M059J (cell line): ENCODE data around the gene IFNA2. TPM values are rescaled to one million over a fixed set of nuclear protein-coding genes. Genes with fewer than 3 reads are reported as not detected.
"Not testable (repeated sequence)": the region's sequence is repeated elsewhere in the genome, so short reads cannot be mapped to it uniquely, and the experiment has no call there.

Experiments
- DNase-seq: peaks from one replicate; pipeline ENCODE4 v3.0.0-alpha.2; 2012; ENCODE audit warnings: low read depth
- total RNA-seq: library from RNA; depleted of rRNA; stranded (reverse); fragments of >200 nt; shearing (Covaris generic); gene quantifications from 2 replicates; pipeline ENCODE4 v1.2.3, GENCODE V29; 2014; rRNA removed

IFNA2 gene
- total RNA-seq, result not detected in 2 replicates

DNA sequence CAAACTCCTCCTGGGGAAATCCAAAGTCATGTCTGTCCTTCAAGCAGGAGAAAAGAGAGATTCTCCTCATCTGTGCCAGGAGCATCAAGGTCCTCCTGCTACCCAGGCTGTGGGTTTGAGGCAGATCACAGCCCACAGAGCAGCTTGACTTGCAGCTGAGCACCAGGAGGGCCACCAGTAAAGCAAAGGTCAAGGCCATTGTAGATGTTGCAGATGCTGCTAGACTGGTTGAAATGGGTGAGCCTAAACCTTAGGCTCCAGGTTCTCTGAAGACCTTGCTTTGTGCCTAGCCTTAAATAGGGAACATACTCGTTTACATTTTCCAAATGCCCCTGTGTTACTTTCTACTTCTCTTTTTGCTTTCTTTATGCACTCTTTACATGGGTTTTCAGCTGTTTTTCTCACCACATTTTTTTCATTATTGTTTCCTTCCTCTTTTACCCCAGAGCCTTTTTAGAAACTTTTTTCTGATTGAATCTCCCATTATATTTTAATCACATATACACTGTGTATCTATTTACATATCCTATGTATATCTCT is at the start of gene IFNA2:
Gene IFNA2 (minus strand): TSS at position 268 of the 540 bp plus-strand sequence. CDS start 69 bp downstream, at position 199.
- DNase-seq, result no peak

DNA sequence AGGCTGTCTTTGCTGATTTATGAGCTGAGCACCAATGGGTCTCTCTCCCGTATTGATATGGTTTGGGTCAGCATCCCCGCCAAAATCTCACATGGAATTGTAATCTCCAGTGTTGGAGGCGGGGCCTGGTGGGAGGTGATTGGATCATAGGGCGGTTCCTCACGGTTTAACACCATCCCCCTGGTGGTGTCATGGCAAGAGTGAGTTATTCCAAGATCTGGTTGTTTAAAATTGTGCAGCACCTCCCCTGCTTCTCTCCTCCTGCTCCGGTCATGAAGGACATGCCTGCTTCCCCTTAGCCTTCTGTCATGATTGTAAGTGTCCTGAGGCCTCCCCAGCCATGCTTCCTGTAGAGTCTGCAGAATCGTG is 49.8 kb upstream of the IFNA2 start:
- DNase-seq, result not testable (repeated sequence)

DNA sequence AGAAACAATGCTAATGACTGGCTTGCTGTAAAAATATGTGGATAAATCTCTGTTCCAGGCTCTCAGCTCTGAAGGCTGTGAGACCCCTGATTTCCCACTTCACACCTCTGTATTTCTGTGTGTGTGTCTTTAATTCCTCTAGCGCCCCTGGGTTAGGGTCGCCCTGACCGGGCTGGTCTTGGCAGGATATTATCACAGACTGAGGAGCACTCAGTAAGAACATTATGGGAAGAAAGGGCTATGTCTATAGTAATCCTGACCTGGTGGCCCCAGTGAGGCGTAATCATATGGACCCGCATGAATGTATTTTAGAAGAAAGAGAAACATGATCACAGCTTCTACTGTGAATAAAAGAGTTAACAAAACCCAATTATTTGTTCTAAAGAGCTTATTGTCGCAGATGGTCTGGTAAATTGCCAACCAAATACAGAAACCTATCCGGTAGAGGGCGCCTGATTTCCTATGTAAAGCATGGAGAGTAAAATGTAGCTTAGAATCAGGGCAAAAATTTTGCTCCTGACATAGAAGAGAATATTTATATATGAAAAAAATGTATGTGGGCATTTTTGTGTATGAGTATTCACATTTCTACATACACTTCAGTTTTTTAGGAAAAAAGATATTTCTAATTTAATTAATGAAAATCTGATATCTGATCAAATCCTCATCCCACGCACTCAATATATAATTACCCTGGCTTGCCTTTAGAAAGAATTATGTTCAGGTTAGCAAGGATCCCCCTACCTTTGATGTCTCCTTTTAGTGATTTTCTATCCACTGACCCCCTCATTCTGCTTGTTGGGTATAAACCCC is 49.2 kb upstream of the IFNA2 start:
- peak; percentile 67 for DNase-seq

DNA sequence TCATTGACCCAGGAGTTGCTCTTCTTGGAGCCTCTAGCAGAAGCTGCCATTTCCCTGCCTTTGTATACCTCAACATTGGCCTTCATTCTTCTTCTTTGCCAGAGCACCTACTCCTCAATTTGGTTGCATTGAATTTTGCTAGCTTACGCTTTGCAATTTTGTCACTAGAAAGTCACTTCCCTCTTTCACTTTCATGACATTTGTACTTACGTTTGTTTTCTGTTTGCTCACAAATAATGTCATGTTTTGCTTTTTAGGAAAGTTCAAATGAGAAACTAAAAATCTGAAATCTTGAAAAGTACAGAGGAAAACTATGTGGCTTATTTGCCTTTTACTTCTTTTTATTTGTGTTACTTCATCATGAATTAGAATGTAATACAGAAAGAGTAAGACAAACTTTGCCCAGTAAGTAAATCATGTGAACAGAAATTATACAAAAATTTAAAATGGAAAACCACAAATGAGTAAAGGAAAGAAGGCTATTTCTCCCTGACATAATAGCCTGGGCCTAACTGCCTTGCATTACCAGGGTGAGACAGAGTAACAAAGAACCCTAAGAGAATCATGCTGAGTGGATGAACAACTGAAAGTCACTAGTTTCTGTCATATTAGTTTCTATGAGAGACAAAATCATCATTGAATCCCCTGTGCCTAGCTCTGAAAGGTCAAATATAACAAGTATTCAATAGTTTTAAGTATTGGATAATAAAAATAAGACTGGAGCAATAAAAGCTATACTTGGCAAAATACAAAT is 47.7 kb upstream of the IFNA2 start:
- no peak for DNase-seq

DNA sequence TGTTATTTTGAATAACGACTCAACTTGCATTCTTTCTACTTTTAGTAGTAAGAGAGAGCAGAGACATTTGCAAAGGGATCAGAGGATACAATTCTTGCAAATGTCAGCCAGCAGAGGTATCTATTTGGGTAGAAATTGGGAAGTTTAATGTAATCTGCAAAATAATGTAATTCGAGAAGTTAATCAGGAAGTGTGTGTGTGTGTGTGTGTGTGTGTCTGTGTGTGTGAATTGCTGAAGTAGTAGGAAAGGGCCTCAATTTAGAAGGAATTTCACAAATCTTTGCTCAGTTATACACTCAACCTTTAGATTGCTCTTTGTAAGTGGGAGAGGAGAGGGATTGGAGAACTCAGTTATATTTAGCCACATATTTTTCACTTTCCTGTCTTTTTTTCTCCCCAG is 44.0 kb upstream of the IFNA2 start:
- DNase-seq, result no peak

DNA sequence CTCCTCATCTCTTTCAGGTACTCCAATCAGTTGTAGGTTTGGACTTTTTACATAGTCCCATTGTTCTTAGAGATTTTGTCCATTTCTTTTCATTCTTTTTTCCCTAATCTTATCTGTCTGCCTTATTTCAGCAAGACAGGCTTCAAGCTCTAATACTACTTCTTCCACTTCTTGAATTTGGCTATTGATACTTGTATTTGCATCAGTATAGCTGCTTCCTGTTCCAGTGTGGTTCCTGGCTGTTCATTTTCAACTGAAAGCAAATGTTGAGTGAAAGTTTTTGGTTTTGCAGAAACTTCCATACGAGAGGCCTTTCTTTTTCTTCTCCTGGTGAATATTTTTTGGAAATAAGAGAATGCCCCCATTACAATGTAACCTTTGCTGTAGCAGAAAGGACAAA is 43.0 kb upstream of the IFNA2 start:
- DNase-seq, result no peak

DNA sequence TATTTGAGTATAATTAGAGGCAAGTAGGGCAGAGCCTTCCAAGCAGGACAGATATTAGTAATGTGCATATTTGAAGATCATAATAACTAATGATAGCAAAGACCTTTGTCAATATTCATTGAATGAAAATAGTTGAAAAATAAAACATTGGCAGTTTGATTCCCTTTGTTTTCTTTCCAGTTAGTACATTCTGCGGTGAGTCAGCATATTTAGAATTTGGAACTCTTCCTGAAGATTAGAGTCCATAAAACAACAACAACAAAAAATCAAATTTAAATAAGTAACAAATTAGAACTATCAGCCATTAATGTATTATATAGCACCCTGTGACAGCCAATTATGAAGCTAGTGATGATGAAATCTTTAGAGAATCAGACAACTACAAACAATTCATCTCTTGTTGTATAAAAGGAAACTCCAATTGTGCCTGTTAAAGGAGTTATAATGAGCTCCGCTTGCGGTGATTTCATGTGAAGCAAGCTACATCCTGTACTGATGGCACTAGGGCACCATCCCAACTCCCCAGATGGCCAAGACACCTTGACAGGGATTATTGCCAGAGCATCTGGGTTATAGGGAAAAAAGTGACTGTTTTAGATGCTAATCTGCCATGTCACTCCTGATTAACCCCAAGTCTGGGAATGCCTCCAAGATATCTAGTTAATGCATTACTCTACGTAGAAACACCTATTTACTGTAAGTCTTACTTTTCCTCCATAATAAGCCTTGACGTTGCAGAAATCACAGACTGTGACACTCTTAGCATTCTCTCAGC is 30.5 kb upstream of the IFNA2 start:
- DNase-seq, result peak; percentile 90

DNA sequence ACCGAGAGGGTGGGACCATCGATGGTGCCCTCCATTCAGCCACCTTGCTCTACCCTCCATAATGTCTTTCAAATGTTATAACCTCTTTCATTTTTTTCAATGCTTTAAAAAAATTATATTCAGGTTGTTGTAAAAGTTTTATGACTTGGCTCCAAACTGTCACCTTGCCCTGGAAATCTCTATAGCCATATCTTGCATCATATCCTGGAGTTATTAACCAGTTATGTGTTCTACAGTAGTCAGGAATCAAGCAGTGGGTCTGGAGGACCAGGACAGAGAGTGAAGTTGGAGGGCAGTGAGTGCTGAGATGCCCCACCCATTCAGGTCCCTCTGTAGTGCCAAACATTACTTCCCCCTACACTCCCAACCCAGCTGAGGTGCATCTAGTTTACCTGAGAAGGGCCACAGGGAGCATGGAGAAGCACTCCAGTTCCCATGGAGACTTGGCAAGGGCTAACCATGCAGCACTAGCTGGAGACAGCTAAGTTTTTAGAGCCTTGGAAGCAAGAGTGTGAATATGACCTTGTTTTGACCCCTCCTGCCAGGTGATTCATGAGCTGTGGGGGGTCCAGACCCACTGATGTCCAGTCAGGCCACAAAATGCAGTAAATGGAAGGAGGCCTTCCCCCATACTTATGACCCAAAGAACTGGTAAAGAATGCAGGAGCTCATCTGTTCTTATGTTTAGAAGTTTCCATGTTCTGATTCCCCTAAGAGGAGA is 29.2 kb upstream of the IFNA2 start:
- DNase-seq, result peak; percentile 34

DNA sequence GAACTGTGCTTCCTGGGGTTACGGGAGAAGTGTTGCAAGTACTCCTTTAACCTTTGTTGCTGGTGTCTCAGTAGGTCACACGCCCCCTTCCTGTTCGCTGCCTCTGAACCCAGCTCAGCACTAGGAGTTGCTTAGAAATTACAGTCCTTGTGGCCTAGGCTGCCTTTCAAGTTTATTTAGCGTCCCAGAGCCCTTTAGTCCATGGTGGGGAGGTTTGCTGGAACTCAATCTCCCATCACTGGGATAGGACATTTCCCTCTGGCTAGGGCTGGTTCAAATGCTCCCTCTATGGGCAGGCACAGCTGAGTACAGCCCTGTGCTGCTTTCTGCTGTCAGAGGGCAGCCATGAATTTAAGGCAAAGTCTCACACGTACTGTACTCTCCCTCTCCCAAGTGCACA is 28.4 kb upstream of the IFNA2 start:
- DNase-seq, result no peak

DNA sequence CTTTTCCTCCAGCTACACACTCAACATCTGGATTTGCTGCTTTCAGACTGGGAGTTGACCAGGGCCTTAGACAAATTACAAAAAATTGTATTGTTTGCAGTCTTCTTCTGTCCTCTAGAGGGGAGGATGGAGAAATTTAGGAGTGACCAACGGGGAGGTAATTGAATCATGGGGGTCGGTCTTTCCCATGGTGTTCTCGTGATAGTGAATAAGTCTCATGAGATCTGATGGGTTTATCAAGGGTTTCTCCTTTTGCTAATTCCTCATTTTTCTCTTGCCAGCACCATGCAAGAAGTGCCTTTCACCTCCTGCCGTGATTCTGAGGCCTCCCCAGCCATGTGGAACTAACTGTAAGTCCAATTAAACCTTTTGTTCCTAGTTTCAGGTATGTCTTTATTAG is 28.0 kb upstream of the IFNA2 start:
- no peak for DNase-seq

DNA sequence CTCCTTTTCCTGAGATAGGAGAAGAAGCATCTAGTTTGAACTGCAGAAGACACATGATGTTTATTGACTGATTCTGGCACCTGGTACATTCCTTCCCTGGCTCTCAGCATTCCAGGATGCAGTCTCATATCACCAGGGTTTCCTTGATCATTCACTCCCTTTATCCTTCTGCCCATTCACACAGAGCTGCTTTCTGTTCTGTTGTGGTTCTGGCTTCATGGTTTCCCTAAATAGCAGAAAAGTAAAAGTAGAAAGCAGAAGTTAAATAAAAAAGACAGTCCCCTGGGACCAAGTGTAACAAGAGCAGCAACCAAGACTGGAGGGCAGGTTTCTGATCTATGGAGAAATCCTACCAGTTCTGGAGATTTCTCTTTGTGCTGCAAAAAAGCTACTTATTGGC is 26.9 kb upstream of the IFNA2 start:
- no peak for DNase-seq

DNA sequence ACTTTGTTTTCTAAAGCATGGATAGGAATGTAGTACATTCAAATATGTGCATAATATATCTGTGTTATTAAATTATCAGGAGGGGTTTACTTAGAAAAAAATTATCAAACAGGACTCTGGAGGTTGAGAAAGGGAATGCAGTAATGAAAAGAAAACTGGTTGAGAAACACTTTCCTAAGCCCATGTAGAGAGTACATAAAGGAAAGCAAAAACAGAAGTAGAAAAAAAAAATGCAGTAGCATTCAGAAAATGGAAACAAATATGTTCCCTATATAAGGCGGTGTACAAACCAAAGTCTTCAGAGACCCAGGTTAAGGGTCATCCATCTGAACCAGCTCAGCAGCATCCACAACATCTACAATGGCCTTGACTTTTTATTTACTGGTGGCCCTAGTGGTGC is 23.6 kb upstream of the IFNA2 start, which contains the start of gene IFNA8:
Gene IFNA8 (plus strand): TSS at position 301 of the 400 bp plus-strand sequence. CDS start 60 bp downstream, at position 361.
- DNase-seq, result no peak

DNA sequence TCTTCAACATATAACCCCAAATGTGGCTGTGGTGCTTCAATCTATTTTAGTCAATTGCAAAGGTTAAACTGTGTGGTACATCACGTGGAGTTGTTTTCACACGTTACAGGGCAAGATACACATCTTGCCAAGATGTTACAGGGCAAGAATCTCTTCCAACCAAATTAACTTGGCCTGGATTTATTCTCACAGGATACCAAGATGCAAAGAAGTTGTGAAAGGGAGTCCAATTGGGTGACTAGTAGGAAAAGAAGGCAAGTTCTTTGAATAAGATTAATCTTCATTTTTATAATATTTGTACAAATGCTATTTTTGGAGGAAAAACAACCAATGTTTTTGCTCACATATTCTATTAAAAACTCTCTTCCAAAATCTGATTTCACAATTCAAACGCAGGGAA is 18.9 kb upstream of the IFNA2 start:
- DNase-seq, result no peak

DNA sequence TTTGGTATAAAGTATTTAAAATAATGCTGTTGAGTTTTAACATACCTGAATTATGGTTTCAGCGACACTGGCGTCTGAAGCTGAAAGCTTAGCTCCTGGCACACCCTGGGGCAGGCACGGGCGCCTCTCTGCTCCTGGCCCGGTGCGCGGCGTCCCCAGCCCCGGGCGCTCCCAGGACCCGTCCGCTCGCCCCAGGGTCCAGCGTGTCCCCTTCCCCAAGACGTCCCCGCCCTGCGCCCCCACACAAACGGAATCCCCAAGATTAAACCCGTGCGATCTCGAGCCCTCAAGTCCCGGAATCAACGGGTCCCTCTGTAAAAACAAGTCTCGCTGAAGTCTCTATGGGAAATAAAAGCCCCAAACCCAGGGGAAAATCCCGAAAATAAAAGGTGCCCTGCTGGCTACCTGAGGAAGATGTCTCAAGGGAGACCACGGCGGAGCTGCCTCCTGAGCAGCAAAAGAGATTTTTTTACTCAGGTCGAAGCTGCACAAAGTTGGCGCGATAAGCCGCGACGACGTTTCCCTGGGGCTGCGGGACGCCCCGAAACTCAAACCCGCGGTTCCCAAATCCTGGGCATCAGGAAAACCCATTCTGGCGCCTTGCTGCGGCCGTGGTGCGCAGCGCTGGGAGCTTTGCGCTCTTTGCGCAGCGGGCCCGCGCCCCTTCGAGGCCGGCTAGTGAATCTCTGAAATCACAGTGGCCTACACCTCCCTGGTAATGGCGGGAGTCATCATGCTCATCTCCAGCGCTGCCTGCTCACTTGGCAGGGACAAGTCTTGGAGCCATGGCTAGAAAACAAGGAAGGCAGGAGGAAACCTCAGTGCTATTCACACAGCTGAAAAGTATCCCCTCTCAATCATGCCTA is 17.4 kb upstream of the IFNA2 start:
- peak; percentile 10 for DNase-seq

DNA sequence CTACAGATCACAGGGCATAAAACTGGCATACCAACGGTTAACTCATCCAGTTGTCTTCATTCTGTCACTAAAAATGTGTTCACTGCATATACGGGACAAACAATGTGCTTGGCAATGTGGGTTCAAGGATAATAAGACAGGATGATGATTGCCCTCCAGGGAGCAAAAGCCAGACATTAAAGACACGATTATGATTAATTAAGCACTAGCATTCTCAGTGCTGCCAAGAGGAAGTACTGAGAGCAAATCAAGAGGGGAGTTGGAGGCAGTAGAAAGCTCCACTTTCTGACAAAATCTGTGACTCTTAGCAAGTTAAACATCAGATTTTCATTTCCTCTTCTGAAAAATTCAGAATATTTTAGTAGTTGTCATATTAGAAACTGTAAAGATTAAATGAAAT is 14.8 kb upstream of the IFNA2 start:
- no peak for DNase-seq

DNA sequence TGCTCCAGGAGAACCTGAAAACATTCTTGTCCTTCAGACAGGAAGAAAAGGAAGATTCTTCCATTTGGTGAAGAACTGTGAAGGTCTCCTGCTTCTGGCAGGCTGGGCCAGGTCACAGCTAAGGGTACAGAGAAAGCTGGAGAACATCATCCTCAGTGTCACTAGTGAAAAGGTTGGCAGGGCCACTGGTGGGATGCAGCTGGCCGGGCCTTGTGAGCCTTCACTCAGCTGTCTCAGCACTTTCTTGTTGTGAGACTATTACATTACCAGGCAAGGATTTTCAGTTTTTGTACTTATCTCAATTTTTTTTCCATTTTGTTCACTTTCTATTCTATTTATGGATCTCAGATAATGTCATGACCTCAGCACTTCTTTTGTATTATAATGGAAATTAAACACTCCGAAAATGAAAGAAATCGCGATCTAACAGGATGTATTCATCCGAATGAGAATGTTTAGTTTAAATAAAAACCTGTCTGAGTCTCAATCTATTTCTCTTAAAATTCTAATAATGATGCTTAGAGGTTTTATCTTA is 13.8 kb upstream of the IFNA2 start:
- no peak for DNase-seq

DNA sequence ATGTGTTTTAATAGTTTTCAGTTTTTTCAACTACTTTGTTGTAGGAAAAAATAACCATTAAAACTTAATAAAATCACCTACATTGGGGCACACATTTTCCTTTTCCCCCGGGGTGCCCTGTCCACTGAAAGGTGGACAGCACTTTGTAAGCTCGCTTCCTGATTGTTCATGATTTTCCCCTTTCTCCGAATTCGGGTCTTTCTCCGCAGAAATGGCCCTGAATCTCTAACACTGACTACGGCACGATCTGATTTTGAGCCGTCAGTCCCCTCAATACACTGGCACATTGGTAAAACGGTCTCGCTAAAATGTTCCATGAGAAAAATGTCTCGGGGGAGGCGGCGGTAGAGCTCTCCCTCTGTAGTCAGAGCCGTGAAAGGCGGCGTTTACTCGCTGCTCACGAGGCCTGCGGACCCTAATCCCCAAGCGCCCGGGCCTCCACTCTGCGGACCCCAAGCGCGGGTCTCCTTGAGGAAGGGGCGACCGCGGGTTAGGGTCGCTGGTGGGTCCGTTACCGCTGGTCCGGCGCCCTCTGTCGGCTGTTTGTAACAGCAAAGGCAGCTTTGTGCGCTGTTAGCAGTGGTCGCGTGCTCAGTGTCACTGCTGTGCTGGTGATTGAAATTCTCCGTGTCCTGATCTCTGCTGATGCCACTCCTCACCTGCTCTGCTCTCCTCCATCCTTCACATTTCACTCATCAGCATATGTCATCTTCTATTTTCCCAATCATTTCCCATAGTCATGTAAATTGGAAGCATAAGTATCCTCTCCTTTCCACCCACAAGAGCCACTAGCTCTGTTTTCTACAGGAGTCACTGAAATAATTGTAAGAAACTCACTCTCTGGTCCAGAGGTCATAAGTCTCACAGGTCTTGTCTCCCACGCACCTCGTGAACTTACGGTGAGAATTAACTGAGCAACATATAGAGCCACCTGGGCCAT is 10.8 kb upstream of the IFNA2 start:
- peak; percentile 47 for DNase-seq

DNA sequence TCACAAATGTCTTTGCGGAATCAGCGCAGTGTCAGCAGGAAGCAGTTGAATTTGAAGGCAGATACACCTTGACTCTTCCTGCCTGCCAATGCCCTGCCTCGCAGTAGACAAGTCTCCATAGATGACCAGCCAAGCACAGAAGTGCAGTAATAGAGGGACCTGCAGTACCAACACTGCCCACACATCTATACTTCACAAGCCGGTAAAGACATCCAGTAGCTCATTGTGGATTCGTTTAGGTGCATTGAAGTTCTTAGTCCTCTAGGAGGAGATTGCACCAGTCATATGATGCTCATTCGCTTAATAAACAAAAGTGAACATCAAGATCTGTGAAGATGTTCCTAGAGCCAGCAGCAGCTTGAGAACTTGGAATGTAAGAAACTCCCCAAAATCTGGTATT is 7.1 kb upstream of the IFNA2 start:
- DNase-seq, result peak; percentile 41

DNA sequence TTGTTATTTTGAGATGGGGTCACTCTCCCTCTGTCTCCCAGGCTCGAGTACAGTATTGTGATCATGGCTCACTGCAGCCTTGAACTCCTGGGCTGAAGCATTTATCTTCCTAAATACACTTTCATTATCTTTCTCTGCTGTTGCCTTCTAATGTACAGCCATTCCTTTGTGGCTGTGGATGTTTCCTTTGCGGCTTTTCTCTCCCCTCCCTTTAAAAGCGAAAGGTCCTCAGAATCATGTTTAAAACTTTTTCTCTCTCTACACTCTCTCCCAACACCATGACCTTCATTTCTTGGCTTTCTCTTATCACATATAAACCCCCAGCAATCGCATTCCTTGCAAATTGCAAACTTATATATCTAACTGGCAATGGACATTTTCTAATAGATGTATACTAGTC is 1.6 kb downstream of the IFNA2 start:
- no peak for DNase-seq
